ENCODE results near the gene GTF2IRD2.
A peak's percentile ranks its signal among the peaks of the same experiment; 100 is the strongest.
"Not testable (repeated sequence)": the region's sequence is repeated elsewhere in the genome, so short reads cannot be mapped to it uniquely, and the experiment has no call there.

GTF2IRD2 gene

GRCh38 chr7:74850833-74851721 lies at the start of gene GTF2IRD2:
TSS of gene GTF2IRD2 (minus strand) at chr7:74851605. CDS start at chr7:74836378, 15,227 bp downstream.
- DNase-seq (ENCODE audit: low read depth, low spot score): not testable (repeated sequence)

DNA sequence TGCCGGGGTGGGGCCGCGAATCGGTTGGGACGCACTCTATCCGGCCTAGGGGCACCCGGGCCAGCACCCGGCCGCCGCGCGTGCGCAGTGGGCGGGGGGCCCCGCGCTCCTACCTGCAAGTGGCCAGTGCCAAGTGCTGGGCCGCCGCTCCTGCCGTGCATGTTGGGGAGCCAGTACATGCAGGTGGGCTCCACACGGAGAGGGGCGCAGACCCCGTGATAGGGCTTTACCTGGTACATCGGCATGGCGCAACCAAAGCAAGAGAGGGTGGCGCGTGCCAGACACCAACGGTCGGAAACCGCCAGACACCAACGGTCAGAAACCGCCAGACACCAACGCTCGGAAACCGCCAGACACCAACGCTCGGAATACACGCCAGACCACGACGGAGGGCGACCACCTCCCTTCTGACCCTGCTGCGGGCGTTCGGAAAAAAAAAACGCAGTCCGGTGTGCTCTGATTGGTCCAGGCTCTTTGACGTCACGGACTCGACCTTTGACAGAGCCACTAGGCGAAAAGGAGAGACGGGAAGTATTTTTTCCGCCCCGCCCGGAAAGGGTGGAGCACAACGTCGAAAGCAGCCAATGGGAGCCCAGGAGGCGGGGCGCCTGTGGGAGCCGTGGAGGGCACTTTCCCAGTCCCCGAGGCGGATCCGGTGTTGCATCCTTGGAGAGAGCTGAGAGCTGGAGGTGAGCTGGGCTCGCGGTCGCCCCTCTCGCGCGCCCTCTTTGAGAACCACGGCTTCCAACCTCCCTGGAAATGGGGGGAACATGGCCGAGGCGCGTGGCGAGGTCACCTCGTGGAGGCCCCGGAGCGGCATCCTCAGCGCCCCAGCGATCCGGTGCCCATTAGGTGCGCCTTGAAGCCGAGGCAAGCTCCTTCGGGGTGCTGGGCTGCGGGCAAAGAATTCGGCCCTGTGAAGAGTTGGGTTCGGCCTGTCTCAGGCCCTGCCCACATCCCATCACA lies 39.0 kb upstream of the GTF2IRD2 start:
- peak; percentile 94 for DNase-seq (ENCODE audit: low read depth, low spot score)

- DNase-seq (ENCODE audit: low read depth, low spot score): not testable (repeated sequence)
Measured at GRCh38 chr7:74889518-74890129, 38.2 kb upstream of the GTF2IRD2 start.

- DNase-seq (ENCODE audit: low read depth, low spot score): not testable (repeated sequence)
Measured at GRCh38 chr7:74885295-74885694, 33.9 kb upstream of the GTF2IRD2 start.

DNA sequence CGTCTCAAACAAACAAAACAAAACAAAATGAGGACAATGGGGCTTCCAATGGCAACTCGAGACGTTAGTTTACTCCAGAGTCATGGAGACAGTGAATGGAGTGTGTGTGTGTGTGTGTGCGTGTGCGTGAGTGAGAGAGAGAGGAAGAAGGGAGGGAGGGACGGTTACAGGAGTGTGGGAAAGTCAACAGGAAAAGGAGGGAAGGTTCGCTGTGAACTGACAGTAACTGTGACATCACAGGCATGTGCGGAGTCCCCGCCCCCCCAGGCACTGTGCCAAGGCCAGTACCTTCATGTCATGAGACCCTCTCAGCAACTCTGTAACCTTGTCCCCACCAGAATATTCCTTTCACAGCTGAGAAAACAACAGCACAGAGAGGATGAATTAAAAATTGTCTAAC lies 30.7 kb upstream of the GTF2IRD2 start:
- DNase-seq (ENCODE audit: low read depth, low spot score): not testable (repeated sequence)

- not testable (repeated sequence) for DNase-seq (ENCODE audit: low read depth, low spot score)
Measured at GRCh38 chr7:74874748-74875512, 23.5 kb upstream of the GTF2IRD2 start.

DNA sequence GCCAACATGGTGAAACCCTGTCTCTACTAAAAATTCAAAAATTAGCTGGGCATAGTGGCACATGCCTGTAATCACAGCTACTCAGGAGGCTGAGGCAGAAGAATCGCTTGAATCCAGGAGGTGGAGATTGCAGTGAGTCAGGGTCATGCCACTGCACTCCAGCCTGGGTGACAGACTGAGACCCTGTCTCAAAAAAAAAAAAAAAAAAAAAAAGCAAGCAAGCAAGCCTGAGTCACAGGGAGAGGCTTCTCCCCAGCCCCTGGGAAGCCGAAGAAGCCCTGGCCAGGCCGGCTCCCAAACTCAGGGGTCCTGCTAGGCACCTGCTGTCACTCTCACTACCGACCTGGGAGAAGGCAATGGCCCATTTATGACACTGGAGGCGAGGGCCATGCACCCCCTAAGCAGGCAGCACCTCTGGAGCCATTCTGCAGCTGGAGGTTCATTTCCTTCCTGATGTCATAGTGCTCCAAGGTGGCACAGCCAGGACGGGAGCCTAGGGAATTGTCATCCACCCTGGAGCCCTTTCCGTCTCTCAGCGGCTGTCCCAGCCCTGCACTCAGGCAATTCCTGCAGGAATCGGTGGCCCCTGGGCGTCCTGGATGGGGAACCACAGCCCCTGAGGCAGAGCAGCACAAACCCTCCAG lies 22.8 kb upstream of the GTF2IRD2 start:
- not testable (repeated sequence) for DNase-seq (ENCODE audit: low read depth, low spot score)

DNA sequence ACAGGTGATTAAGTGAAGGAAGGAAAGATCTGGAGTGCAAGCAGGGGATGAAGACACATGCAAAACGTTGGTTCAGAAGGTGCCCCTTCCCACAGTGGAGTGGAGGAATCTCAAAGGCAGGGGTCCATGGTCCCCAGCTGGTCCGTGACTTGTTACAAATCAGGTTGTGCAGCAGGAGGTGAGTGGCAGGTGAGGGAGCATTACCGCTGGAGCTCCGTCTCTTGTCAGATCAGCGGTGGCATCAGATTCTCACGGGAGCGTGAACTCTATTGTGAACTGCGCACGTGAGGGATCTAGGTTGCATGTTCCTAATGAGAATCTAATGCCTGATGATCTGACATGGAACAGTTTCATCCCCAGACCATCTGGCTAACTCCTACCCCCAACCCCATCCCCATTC lies 21.1 kb upstream of the GTF2IRD2 start:
- DNase-seq (ENCODE audit: low read depth, low spot score): not testable (repeated sequence)

DNA sequence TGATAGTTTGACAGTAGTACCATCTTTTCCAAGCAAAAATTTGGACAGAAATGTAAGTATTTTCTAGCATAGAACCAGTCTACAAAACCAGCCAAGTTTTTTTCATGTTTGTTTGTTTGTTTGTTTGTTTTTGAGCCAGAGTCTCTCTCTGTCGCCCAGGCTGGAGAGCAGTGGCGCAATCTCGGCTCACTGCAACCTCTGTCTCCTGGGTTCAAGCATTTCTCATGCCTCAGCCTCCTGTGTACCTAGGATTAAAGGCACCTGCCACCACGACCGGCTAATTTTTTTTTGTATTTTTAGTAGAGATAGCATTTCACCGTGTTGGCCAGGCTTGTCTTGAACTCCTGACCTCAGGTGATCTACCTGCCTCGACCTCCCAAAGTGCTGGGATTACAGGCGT lies 14.4 kb upstream of the GTF2IRD2 start:
- not testable (repeated sequence) for DNase-seq (ENCODE audit: low read depth, low spot score)

DNA sequence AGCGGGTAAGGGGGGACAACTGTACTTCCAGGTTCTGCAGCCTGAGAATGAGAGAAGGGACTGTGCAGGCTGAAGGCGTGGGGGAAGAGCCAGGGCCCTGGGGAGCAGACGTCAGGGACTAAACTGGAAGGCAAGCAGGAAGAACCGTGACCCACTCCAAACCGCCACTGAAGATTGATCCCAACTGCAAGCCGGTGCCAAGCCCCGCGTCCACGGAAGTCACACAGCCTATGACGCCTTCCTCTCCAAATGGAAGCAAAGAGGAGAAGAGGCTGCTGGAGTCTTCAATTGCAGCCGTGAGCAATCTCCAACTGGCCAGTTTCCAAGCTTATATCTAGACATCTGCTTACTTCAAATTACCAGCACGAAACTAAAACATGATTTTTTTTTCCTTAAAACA lies 1.6 kb downstream of the GTF2IRD2 start:
- not testable (repeated sequence) for DNase-seq (ENCODE audit: low read depth, low spot score)

GRCh38 chr7:74830411-74830810 lies 21.0 kb downstream of the GTF2IRD2 start:
- not testable (repeated sequence) for DNase-seq (ENCODE audit: low read depth, low spot score)

- not testable (repeated sequence) for DNase-seq (ENCODE audit: low read depth, low spot score)
Measured at GRCh38 chr7:74829959-74830358, 21.4 kb downstream of the GTF2IRD2 start.

DNA sequence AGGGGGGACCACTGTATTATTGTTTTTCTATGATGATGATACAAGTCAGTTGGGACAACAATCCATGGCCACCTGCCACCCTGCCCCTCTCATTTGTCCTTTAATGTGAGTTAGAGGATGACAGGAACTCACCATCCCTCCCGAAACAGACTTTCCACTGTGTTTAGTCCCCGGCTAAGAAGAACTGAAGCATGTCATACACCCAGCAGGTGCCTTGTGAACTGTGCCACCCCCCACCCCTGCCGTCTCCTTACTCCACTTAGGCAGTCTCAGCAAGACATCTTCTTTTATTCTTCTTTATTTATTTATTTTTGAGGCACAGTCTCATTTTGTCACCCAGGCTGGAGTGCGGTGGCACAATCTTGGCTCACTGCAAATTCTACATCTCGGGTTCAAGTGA lies 30.1 kb downstream of the GTF2IRD2 start:
- not testable (repeated sequence) for DNase-seq (ENCODE audit: low read depth, low spot score)

DNA sequence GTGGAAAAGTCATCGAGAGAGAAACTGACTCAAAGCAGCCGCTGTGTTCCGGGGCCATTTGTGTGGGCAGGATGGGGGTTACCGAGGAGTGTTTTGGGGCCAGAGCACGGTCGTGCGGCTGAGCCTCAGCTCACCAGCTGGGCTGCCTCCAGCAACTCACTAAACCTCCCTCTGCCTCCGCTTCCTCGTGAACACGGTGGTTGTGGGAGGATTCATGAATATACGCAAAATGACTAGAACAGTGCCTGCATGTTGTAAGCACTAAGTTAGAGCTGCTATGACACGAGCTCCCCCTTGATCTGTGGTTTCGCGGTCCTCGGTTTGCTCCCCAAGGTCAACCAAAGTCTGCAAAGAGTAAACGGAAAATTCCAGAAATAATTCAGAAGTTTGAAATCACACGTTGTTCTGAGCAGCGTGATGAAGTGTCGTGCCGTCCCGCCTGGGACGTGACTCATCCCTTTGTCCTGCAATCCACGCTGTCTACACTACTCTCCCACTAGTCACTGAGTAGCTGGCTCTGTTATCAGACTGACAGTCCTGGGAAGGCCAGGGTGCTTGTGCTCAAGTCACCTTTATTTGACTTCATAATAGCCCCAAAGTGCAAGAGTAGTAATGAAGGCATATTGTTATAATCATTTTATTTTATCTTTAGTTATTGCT lies 31.1 kb downstream of the GTF2IRD2 start:
- DNase-seq (ENCODE audit: low read depth, low spot score): not testable (repeated sequence)

DNA sequence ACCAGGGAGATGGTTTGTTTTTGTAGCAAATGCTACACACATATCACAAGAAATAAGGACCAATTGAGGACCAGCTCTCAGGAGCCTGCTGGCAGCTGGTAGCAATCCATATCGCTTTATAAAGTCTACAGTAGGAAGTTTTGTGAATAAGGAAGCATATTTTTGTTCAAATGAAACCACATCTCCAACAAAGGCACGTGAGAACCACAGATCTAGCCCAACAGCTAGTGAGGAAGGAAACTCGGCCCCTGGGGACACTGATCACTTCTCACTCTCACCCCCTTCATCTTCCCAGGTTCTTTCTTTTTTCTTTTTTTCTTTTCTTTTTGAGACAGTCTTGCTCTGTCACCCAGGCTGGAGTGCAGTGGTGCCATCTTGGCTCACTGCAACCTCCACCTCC lies 35.5 kb downstream of the GTF2IRD2 start:
- not testable (repeated sequence) for DNase-seq (ENCODE audit: low read depth, low spot score)

DNA sequence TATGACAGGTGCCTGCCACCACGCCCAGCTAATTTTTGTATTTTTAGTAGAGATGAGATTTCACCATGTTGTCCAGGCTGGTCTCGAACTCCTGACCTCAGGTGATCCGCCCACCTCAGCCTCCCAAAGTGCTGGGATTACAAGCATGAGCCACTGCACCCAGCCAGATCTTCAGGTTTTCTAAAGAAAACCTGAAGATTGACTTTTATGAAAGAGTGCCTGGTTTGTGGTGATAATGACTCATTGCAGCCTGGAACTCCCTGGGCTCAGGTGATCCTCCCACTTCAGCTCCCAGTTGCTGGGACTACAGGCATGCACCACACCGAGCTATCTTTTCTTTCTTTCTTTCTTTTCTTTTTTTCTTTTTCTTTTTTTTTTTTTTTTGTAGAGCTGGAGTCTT lies 52.8 kb downstream of the GTF2IRD2 start:
- not testable (repeated sequence) for DNase-seq (ENCODE audit: low read depth, low spot score)

DNA sequence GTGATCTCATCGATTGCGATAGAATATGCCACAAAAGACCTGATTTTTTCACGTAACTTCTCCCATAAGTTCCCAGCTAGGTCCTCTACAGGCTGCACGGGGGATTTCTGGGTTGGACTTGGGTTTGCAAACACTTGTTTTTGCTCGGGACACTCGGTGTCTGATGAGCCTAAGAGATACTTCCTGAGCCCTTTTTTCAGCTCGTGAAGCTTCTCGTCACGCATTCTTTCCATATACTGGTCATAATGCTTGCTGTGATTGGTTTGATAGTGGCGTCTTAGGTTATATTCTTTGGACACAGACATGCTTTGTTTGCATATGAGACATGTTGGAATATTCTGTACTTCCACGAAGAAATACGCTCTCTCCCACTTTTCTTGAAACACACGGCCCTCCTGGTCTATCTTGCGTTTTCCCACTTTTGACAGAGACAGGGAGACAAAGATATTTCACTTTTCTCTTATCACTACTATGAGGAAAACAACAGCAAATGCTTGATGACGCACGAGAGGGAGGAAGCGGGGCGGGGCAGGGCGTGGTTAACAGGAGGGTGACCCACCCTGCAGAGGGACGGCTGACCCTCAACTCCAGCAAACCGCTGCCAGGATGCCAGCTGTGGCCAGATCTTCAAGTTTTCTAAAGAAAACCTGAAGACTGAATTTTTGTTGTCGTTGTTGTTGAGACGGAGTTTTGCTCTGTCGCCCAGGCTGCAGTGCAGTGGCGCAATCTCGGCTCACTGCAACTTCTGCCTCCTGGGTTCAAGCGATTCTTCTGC lies 53.4 kb downstream of the GTF2IRD2 start:
- not testable (repeated sequence) for DNase-seq (ENCODE audit: low read depth, low spot score)

GRCh38 chr7:74789200-74789736 lies 62.1 kb downstream of the GTF2IRD2 start:
- DNase-seq (ENCODE audit: low read depth, low spot score): not testable (repeated sequence)

Data from ELF-1 (cell line).